C4-2B (cell line): Measurements from ENCODE around the gene KIF6.

Source experiments
- H3K27ac ChIP-seq: fragments of 450-650 bp; 2 replicates; pipeline ENCODE4 v1.5.1; 2017
- ZFX ChIP-seq: fragments of 450-650 bp; IDR thresholded peaks from 2 replicates; pipeline ENCODE4 v1.6.1; 2017
- TF ChIP-seq, protein P1 (sequence below): fragments of 450-650 bp; conservative IDR thresholded peaks from 2 replicates; pipeline ENCODE4 v1.5.1; 2017; ENCODE audit warnings: mild to moderate bottlenecking

Gene KIF6

DNA sequence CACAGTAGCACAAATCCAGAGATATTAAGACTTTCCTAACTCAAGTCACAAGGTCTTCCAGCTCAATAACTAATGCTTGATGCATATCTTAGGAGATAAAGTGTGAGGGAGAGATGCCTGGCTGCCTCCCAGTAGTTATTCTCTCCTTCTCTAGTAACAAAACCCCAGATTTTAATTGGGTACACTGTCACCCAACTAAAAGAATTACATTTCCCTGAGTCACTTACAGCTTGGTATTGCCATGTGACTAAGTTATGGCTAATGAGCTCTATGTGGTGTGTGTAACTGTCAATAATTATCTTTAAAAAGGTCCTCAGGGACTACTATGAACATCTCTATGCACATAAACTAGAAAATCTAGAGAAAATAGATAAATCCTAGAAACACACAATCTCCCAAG lies 32.0 kb downstream of the KIF6 start:
- no peak for TF ChIP-seq ZFX
- TF ChIP-seq, protein P1, sequence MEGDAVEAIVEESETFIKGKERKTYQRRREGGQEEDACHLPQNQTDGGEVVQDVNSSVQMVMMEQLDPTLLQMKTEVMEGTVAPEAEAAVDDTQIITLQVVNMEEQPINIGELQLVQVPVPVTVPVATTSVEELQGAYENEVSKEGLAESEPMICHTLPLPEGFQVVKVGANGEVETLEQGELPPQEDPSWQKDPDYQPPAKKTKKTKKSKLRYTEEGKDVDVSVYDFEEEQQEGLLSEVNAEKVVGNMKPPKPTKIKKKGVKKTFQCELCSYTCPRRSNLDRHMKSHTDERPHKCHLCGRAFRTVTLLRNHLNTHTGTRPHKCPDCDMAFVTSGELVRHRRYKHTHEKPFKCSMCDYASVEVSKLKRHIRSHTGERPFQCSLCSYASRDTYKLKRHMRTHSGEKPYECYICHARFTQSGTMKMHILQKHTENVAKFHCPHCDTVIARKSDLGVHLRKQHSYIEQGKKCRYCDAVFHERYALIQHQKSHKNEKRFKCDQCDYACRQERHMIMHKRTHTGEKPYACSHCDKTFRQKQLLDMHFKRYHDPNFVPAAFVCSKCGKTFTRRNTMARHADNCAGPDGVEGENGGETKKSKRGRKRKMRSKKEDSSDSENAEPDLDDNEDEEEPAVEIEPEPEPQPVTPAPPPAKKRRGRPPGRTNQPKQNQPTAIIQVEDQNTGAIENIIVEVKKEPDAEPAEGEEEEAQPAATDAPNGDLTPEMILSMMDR, result no peak
- no peak overlapping the region for H3K27ac ChIP-seq

DNA sequence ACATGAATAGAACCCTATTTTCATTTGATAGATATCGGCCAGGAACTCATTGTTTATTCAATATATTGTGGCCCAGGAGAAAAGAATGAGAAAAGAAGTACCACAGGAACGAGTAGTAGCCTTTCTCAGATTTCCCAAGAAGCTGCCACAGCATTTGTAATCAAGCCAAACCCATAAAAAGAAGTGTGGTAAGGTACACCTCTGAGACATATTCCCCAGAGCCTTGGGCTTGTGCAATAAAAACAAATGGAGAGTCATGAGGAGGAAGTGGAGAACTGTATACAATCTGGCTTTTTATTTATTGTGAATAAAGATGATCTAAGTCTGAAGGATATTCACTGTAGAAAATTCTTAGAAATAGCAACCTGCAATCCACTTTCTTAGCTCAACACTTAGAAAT lies 36.7 kb downstream of the KIF6 start:
- TF ChIP-seq, protein P1, result no peak
- no peak for TF ChIP-seq ZFX
- no peak overlapping the region for H3K27ac ChIP-seq

DNA sequence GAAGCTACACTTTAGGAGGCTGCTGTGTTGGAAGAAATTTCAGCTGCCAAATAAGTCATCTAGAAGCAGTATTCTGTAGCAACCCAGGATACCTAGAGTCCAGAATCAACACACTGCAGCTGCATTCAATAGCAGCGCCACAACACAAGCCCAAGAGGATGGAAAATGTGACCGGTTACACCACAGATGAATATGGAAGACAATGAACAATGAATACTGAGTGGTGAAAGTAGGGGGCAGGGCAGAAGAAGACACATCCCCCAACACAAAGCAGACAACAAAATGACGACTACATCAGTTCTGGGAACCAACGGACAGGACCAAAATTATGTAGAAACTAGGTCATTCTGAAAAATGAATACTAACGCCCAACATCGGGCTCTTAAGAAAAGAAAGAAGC lies 38.2 kb downstream of the KIF6 start:
- H3K27ac ChIP-seq, result no peak overlapping the region
- TF ChIP-seq, protein P1, result no peak
- TF ChIP-seq ZFX, result no peak

DNA sequence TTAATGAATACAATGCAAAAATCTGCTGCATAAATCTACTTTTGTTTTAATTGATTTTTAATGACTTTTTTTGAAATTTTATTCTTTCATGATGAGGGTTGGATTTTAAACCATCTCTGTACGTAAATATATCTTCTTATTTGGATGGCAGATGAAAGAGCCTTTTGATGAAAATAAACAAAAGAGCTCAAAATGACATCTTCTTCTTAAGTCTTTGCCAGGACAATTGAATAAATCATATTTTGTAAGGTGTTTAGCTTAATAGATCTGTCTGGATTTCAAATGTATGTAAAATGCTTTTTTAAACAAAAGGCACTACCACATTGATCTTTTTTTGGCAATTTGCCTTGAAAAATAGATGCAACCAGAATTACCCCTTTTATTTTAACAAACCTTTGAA lies 39.3 kb downstream of the KIF6 start:
- TF ChIP-seq ZFX, result no peak
- TF ChIP-seq, protein P1, result no peak
- no peak overlapping the region for H3K27ac ChIP-seq

DNA sequence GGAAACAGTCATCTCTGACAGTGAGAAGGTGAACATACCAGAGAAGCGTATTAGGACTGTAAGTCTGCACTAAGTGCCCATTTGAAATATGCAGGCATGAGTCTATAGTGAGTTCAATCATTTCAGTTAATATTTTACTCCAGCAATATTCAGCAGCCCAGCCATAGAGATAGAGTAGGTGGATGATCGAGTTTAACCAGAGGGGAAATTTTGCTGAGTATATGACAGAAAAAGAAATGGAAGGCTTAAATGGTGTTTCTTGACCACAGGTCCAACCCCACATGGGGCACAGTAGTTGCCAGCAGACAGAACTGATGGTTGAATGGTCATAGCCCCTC lies 39.8 kb downstream of the KIF6 start:
- no peak overlapping the region for H3K27ac ChIP-seq
- no peak for TF ChIP-seq ZFX
- TF ChIP-seq, protein P1, result no peak

DNA sequence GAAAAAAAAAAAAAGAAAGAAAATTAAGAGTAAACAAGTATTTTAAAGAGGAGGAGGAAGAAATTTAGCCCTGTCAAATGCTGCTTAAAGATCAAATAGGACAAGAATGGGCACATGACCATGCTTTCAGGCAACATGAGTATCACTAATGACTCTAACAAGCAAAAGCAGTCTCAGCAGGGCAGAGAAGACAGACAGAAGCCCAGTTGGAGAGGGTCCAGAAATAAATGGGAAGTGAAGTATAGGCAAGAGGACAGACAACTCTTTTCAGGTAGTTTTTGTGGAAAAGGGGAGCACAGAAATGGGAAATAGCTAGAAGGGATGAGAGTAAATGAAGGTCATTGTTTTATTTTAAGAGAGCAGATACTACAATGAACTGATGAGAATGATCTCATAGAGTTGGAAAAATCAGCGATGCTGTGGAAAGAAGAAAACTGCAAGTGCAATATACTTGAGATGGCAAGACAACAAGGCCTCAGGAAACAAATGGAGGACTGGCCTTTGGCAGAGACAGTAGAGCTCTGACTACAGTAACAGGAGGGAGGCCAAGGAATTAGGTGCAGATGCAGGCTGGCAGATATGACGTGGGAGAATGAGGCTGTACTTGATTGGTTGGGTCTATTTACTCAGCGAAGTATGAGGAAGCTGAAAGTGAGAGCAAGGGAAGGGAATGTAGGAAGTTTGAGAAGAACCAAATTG lies 40.3 kb downstream of the KIF6 start:
- no peak for TF ChIP-seq ZFX
- TF ChIP-seq, protein P1, result no peak
- H3K27ac ChIP-seq, result no peak overlapping the region

DNA sequence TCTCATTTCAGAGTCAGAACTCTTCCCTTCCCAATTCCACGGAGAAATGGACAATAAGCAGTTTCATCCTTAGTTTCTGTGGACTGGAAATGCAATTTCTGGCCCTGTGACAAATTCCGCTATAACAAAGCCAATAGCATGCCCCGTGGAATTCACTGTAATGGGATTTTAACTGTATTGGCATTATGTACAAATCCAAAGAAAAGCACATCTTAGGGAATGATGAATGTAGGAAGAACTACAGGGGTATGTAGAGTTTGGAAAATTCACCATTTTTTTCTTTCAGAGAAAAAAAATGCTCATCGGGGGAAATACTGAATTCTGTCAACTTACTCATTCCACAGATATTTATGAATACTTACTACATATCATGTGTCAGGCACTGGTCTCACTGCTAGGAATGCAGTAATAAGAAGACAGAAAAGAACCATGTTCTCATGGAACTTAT lies 43.5 kb downstream of the KIF6 start:
- TF ChIP-seq ZFX, result no peak
- TF ChIP-seq, protein P1, result no peak
- H3K27ac ChIP-seq, result no peak overlapping the region
